HG03175 (cell line): Measurements from ENCODE around the gene PXT1.
"Not testable (repeated sequence)": the region's sequence is repeated elsewhere in the genome, so short reads cannot be mapped to it uniquely, and the experiment has no call there.

Experiments used
- ATAC-seq: cut with Tn5 transposase; IDR thresholded peaks from one replicate; pipeline ENCODE4 v1.9.1; 2021; ENCODE audit warnings: mild to moderate bottlenecking, moderate library complexity; ENCODE audit not compliant: unreplicated experiment

The PXT1 gene, protein sequence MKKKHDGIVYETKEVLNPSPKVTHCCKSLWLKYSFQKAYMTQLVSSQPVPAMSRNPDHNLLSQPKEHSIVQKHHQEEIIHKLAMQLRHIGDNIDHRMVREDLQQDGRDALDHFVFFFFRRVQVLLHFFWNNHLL

GRCh38 chr6:36442671-36443470 lies at the start of gene PXT1, which contains the start of gene KCTD20:
PXT1 (minus strand) TSS chr6:36442854; CDS start chr6:36426082, 16,772 bp downstream.
KCTD20 (plus strand) TSS chr6:36443000; CDS start chr6:36470098, 27,098 bp downstream.
- ATAC-seq, result peak; percentile 91

DNA sequence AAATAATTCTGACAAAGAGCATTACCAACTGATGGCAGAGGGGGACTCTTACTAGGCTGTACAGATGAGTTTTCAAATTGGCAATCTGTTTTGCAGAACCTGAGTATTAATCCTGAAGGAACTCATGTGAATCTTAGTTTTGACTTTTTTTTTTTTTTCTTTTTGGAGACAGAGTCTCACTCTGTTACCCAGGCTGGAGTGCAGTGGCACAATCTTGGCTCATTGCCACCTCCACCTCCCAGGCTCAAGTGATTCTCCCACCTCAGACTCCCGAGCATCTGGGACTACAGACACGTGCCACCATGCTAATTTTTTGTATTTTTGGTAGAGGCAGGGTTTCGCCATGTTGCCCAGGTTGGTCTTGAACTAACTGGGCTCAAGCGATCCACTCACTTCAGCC lies 49.4 kb upstream of the PXT1 start:
- no peak for ATAC-seq

- ATAC-seq, result no peak
These were observed 48.8 kb upstream of the PXT1 start for GRCh38 chr6:36491378-36491965.

DNA sequence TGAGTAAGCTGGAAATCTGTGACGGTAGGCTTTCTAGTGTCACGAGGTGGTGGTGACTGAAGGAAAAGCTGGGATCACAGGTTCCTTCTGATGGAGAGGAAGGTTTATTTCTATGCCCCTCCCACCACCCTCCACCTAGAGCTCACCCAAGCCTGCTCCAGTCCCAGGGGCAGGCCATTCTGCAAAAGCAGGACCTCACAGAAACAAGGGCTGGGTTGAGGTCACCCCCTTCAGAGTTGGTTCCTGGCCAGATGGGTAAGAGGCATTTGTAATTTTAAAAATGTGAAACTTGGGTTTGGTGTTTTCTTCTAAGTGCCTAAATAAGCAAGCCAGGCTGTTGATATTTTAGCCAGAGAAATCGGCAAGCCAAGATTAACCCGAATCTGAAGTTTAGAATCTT lies 46.8 kb upstream of the PXT1 start:
- ATAC-seq, result no peak

DNA sequence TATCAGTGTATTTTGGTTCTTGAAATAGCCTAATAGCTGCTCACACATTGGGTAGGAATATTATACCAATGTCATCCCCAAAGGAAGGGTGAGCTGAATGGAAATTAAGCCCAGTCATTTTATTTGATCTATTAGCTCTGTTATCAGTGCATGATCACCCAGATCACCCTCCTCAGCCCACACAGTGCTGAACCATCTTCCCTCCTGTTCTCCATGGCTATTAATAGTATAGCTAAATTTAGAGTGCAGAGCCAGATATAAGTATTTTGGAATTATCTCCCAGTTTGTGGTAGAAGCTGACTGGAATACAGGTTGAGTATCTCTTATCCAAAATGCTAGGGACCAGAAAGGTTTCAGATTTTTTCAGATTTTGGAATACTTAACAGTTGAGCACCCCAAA lies 45.6 kb upstream of the PXT1 start:
- no peak for ATAC-seq

GRCh38 chr6:36487698-36488097 lies 45.0 kb upstream of the PXT1 start:
- no peak for ATAC-seq

DNA sequence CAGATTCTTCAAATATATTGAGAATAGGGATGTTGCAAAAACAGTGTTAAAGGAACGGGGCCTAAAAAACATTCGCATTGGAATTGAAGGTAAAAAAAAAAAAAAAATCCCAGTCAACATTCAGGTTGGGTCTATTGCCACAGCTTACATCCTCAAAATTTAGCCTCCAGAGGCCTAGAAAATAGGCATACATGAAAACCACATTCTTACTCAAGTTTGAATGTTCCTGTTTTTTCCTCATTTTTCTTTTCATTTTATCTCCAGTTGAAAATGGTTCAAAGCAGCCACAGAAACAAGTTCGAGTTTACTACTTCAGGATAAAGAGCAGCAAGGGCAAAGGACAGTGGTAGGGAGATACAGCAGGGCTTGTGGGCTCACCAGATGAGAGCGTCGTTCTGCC lies 42.1 kb upstream of the PXT1 start:
- no peak for ATAC-seq

DNA sequence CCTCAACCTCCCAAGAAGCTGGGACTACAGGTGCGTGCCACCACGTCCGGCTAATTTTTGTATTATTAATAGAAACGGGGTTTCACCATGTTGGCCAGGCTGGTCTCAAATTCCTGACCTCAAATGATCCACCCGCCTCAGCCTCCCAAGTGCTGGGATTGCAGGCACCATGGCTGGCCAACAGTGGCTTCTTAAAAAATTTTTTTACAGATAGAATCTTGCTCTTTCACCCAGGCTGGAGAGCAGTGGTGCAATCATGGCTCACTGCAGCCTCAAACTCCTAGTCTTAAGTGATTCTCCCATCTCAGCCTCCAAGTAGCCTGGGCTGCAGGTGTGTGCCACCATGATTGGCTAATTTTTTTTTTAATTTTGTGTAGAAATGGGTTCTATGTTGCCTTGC lies 40.7 kb upstream of the PXT1 start:
- not testable (repeated sequence) for ATAC-seq

DNA sequence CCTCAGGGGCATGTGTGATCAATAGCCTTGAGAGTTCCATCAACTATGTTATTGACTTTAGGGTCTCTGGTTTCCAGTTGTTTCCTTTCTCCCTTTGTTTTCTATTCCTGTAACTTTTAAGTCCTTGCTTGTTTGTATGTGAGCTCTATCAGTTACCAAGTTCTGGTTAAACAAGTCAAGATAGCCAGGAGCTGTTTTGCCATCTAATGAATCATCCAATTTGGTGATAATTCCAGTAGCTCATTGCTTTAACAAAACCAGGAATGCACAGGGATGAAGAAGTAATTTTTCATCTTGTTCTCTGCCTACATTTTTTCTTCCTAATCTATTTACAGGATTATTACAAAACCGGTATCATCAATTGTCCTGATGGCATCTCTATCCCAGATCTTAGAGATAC lies 36.6 kb upstream of the PXT1 start:
- no peak for ATAC-seq

- ATAC-seq, result no peak
These were observed 35.4 kb upstream of the PXT1 start for GRCh38 chr6:36478051-36478526.

GRCh38 chr6:36469946-36470345 lies 27.3 kb upstream of the PXT1 start:
- no peak for ATAC-seq

GRCh38 chr6:36469148-36469661 lies 26.6 kb upstream of the PXT1 start:
- no peak for ATAC-seq

DNA sequence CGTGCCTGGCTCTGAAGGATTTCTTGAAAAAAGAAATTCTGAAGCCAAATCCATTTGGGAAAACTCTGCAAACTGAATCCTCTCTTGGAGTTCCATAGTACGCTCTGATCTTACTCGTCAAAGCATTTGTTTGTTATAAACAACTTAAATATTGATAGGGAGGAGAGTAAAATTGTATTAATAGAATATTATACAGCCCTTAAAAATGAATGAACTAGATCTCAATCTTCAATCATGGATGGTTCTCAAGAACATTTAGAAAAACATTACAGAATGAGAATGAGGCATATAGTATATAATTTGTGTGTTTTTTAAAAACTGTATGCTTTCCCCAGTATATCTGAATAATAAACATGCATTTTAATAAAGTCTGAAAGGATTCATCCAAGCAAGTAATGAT lies 25.0 kb upstream of the PXT1 start:
- ATAC-seq, result no peak

DNA sequence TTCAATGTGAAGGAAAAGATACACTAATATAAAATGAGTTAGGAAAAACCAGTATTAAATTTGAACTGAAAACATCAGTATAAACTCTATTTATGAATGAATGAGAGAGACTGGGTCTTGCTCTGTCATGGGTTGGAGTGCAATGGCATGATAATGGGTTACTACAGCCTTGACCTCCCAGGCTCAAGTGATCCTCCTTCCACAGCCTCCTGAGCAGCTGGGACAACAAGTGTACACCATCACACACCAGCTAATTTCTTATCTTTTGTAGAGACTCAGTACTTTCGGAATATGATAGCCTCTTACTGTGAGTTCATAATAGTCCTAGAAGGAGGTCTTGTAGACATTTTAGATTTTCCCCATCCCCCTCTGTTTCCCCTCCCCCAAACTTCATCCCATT lies 21.6 kb upstream of the PXT1 start:
- no peak for ATAC-seq

DNA sequence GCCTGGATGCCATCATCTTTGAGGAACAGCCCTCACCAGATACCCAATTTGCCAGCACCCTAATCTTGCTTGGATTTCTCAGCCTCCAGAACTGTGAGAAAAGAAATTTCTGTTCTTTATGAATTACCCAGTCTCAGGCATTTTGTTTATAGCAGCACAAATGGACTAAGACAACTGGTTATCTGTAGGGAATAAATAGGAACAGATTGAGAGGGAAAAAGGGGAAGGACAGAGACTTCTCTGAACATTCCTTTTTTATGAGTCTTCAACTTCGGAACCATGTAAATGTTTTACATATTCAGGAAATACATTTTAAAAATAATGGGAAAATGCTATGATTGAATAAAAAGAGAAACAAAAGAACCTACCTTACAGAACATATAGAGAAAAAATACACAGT lies 21.0 kb upstream of the PXT1 start:
- ATAC-seq, result no peak

- ATAC-seq, result no peak
These were observed 19.0 kb upstream of the PXT1 start for GRCh38 chr6:36461646-36462045.

- ATAC-seq, result no peak
These were observed 18.3 kb upstream of the PXT1 start for GRCh38 chr6:36460916-36461315.

DNA sequence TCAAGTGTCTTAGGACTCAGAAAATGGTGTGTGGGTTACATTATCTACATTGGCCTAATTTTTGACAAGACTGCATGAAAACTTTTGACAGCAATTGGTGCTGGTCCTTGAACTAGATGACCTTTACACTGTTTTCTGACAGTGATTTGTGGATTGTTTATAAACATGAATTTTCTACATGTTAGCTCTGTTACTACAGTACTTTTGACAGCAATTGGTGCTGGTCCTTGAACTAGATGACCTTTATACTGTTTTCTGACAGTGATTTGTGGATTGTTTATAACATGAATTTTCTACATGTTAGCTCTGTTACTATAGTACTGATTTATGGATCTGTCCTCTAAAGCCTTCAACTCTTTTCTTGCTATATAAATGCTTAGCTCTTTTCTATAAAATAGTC lies 16.8 kb upstream of the PXT1 start:
- no peak for ATAC-seq

DNA sequence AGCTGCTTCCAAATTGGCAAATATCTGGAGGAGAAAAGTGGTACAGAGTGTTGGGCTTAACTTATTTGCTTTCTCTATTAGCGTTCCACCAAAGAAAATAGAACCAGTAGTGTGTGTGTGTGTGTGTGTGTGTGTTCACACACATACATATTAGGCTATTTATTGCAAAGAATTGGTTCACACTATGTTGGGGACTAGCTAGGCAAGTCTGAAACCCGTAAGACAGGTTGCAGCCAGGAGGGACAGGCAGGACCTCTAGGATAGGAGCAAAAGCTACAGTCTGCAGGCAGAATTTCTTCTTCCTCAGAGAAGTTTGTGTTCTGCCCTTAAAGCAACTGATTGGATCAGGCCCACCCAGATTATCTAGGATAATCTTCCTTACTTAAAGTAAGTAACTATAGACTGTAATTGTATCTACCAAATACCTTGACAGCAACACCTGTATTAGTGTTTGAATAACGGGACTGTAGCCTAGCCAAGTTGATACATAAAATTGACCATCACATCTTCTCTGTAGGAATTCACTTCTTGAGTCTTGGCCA lies 12.9 kb upstream of the PXT1 start:
- no peak for ATAC-seq

DNA sequence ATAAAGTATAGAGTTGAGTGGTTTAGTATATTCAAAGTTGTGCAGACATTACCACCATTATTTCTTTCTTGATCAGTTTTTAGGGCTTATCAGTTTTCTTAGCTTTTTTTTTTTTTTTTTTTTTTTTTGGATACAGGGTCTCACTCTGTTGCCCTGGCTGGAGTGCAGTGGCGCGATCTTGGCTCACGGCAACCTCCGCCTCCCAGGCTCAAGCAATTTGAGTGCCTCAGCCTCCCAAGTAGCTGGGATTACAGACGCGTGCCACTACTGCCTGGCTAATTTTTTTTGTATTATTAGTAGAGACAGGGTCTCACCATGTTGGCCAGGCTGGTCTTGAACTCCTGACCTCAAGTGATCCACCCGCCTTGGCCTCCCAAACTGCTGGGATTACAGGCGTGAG lies 10.2 kb upstream of the PXT1 start:
- not testable (repeated sequence) for ATAC-seq

DNA sequence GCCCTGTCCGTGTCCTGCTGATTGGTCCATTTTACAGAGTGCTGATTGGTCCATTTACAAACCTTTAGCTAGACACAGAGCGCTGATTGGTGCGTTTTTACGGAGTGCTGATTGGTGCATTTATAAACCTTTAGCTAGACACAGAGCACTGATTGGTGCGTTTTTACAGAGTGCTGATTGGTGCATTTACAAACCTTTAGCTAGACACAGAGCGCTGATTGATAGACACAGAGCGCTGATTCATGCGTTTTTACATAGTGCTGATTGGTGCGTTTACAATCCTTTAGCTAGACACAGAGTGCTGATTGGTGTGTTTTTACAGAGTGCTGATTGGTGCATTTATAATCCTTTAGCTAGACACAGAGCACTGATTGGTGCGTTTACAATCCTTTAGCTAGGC lies 6.5 kb upstream of the PXT1 start:
- not testable (repeated sequence) for ATAC-seq

- no peak for ATAC-seq
These were observed 3.0 kb upstream of the PXT1 start for GRCh38 chr6:36445621-36446020.
